ENCODE results near the gene MTUS2.

Gene MTUS2

GRCh38 chr13:29239653-29240525 lies 419.8 kb downstream of the MTUS2 start:
- TF ChIP-seq POU2F2 (IDR thresholded peaks at IDR 0.05; ENCODE audit: low read depth, low read length) (no peak), PAX5 (IDR thresholded peaks at IDR 0.05; ENCODE audit: insufficient read depth, low read length, severe bottlenecking) (no peak), POLR2A (IDR thresholded peaks at IDR 0.05; ENCODE audit: low read depth, low read length) (no peak), SPI1 (IDR thresholded peaks at IDR 0.05; ENCODE audit: low read depth, low read length) (no peak), TAF1 (IDR thresholded peaks at IDR 0.05; ENCODE audit: low read depth, low read length) (no peak), POLR2AphosphoS5 (IDR thresholded peaks at IDR 0.05; ENCODE audit: low read depth, low read length) (no peak)
- FAIRE-seq (no peak), DNase-seq (ENCODE audit: insufficient read length, low spot score) (no peak)

- DNase-seq (ENCODE audit: insufficient read length, low spot score) (no peak), FAIRE-seq (no peak)
- TF ChIP-seq SPI1 (IDR thresholded peaks at IDR 0.05; ENCODE audit: low read depth, low read length), result peak; percentile 4; the same call in 1 of the 2 replicates
- TF ChIP-seq POLR2A (IDR thresholded peaks at IDR 0.05; ENCODE audit: low read depth, low read length), result no peak
Measured at GRCh38 chr13:29254626-29255370, 434.7 kb downstream of the MTUS2 start.

- TF ChIP-seq POU2F2 (IDR thresholded peaks at IDR 0.05; ENCODE audit: low read depth, low read length) (no peak), PAX5 (IDR thresholded peaks at IDR 0.05; ENCODE audit: insufficient read depth, low read length, severe bottlenecking) (no peak), SPI1 (IDR thresholded peaks at IDR 0.05; ENCODE audit: low read depth, low read length) (no peak), POLR2AphosphoS5 (IDR thresholded peaks at IDR 0.05; ENCODE audit: low read depth, low read length) (no peak)
- no peak for DNase-seq (ENCODE audit: insufficient read length, low spot score)
- no peak for FAIRE-seq
Measured at GRCh38 chr13:29255567-29255966, 435.4 kb downstream of the MTUS2 start.

GRCh38 chr13:29260684-29261083 lies 440.5 kb downstream of the MTUS2 start:
- FAIRE-seq (no peak), DNase-seq (ENCODE audit: insufficient read length, low spot score) (no peak)
- TF ChIP-seq TAF1 (IDR thresholded peaks at IDR 0.05; ENCODE audit: low read depth, low read length), result no peak
- no peak for TF ChIP-seq POLR2AphosphoS5 (IDR thresholded peaks at IDR 0.05; ENCODE audit: low read depth, low read length)
- no peak for TF ChIP-seq POU2F2 (IDR thresholded peaks at IDR 0.05; ENCODE audit: low read depth, low read length)
- TF ChIP-seq SPI1 (IDR thresholded peaks at IDR 0.05; ENCODE audit: low read depth, low read length), result no peak
- no peak for TF ChIP-seq PAX5 (IDR thresholded peaks at IDR 0.05; ENCODE audit: insufficient read depth, low read length, severe bottlenecking)
- TF ChIP-seq POLR2A (IDR thresholded peaks at IDR 0.05; ENCODE audit: low read depth, low read length), result no peak

GRCh38 chr13:29266261-29266660 lies 446.1 kb downstream of the MTUS2 start:
- TF ChIP-seq SPI1 (IDR thresholded peaks at IDR 0.05; ENCODE audit: low read depth, low read length) (no peak), PAX5 (IDR thresholded peaks at IDR 0.05; ENCODE audit: insufficient read depth, low read length, severe bottlenecking) (no peak), POU2F2 (IDR thresholded peaks at IDR 0.05; ENCODE audit: low read depth, low read length) (no peak), POLR2AphosphoS5 (IDR thresholded peaks at IDR 0.05; ENCODE audit: low read depth, low read length) (no peak)
- FAIRE-seq (no peak), DNase-seq (ENCODE audit: insufficient read length, low spot score) (no peak)

- FAIRE-seq (no peak), DNase-seq (ENCODE audit: insufficient read length, low spot score) (no peak)
- TF ChIP-seq POU2F2 (IDR thresholded peaks at IDR 0.05; ENCODE audit: low read depth, low read length) (no peak), TAF1 (IDR thresholded peaks at IDR 0.05; ENCODE audit: low read depth, low read length) (no peak), POLR2A (IDR thresholded peaks at IDR 0.05; ENCODE audit: low read depth, low read length) (no peak), PAX5 (IDR thresholded peaks at IDR 0.05; ENCODE audit: insufficient read depth, low read length, severe bottlenecking) (no peak), SPI1 (IDR thresholded peaks at IDR 0.05; ENCODE audit: low read depth, low read length) (no peak), POLR2AphosphoS5 (IDR thresholded peaks at IDR 0.05; ENCODE audit: low read depth, low read length) (no peak)
Measured at GRCh38 chr13:29266756-29267733, 446.9 kb downstream of the MTUS2 start.

- no peak for FAIRE-seq
- TF ChIP-seq POU2F2 (IDR thresholded peaks at IDR 0.05; ENCODE audit: low read depth, low read length), result no peak
- no peak for TF ChIP-seq POLR2A (IDR thresholded peaks at IDR 0.05; ENCODE audit: low read depth, low read length)
- DNase-seq (ENCODE audit: insufficient read length, low spot score), result no peak
Measured at GRCh38 chr13:29270271-29270985, 450.3 kb downstream of the MTUS2 start.

- DNase-seq (ENCODE audit: insufficient read length, low spot score), result no peak
- FAIRE-seq, result no peak
- no peak for TF ChIP-seq PAX5 (IDR thresholded peaks at IDR 0.05; ENCODE audit: insufficient read depth, low read length, severe bottlenecking)
- no peak for TF ChIP-seq SPI1 (IDR thresholded peaks at IDR 0.05; ENCODE audit: low read depth, low read length)
- TF ChIP-seq TAF1 (IDR thresholded peaks at IDR 0.05; ENCODE audit: low read depth, low read length), result no peak
- no peak for TF ChIP-seq POU2F2 (IDR thresholded peaks at IDR 0.05; ENCODE audit: low read depth, low read length)
- TF ChIP-seq POLR2A (IDR thresholded peaks at IDR 0.05; ENCODE audit: low read depth, low read length), result no peak
- no peak for TF ChIP-seq POLR2AphosphoS5 (IDR thresholded peaks at IDR 0.05; ENCODE audit: low read depth, low read length)
Measured at GRCh38 chr13:29271606-29272005, 451.5 kb downstream of the MTUS2 start.
